Measurements from ENCODE around the gene ZNF627. TPM values are rescaled to one million over a fixed set of nuclear protein-coding genes. Genes with fewer than 3 reads are reported as not detected.
A peak's percentile ranks its signal among the peaks of the same experiment; 100 is the strongest.
"Not testable (repeated sequence)": the region's sequence is repeated elsewhere in the genome, so short reads cannot be mapped to it uniquely, and the experiment has no call there.

The ZNF627 gene
- polyA plus RNA-seq, 2 donors, result 2.5 to 3.0 TPM

DNA sequence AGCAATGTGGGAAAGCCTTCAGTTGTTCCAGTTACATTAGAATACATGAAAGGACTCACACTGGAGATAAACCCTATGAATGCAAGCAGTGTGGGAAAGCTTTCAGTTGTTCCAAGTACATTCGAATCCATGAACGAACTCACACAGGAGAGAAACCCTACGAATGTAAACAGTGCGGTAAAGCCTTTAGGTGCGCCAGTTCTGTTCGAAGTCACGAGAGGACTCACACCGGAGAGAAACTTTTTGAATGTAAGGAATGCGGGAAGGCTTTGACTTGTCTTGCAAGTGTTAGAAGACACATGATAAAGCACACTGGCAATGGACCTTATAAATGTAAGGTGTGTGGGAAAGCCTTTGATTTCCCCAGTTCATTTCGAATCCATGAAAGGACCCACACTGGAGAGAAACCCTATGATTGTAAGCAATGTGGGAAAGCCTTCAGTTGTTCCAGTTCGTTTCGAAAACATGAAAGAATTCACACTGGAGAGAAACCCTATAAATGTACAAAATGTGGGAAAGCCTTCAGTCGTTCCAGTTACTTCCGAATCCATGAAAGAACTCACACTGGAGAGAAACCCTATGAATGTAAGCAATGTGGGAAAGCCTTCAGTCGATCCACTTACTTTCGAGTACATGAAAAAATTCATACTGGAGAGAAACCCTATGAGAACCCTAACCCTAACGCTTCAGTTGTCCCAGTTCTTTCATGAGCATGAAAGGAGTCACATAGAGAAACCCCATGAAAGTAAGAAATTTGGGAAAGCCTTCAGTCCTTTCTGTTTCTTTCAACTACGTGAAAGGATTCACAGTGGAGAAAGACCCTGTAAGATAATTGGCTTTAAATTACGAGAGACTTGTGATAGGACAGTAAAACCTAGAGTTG lies 20.1 kb downstream of the ZNF627 start:
- 97 to 98% methylated on average over 19 of the region's 19 CpGs for WGBS, 2 donors
- H3K4me1 ChIP-seq (ENCODE audit: control insufficient read depth in 2 of 2, insufficient read depth in 2 of 2, low read length in 1 of 2), result no peaks in the 10 kb centered on the region
- H3K36me3 ChIP-seq (ENCODE audit: control insufficient read depth in 2 of 2, insufficient read depth in 2 of 2, low read length in 1 of 2), result peaks cover 13 to 18% of the 10 kb centered on the region in 2 donors
- no peak overlapping the region for H3K4me3 ChIP-seq (ENCODE audit: low read depth in 1 of 2, low read length in 2 of 2)
- no peak overlapping the region for H3K27ac ChIP-seq (ENCODE audit: low read depth in 2 of 2, low read length in 1 of 2)
- H3K9me3 ChIP-seq (ENCODE audit: control insufficient read depth in 2 of 2, insufficient read depth in 1 of 2, low read depth in 1 of 2, low read length in 1 of 2), result peaks cover 0 to 10% of the 10 kb centered on the region in 2 donors
- H3K27me3 ChIP-seq (ENCODE audit: control insufficient read depth in 1 of 2, insufficient read depth in 2 of 2, low read length in 2 of 2), result no peaks in the 10 kb centered on the region

DNA sequence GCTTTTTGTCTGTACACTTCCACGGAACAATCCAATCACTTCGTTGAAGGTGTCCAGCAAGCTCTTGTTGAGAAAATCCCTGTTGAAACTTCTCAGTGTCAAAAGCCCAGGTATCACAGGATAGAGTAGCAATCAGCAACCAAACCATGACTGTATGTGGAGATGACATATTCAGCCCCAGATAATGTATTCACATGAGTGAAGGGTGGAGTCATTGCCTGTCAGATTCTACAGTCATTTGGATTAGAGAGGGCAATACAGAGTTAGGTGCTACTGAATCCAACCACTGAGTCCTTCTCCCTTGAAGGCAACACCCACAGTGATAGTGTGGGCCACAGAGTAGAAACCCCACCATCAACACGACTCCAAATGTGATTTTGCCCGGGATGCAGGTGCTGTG lies 23.3 kb downstream of the ZNF627 start:
- WGBS, 2 donors, result 68 to 71% methylated on average over 4 of the region's 4 CpGs
- H3K9me3 ChIP-seq (ENCODE audit: control insufficient read depth in 2 of 2, insufficient read depth in 1 of 2, low read depth in 1 of 2, low read length in 1 of 2), result peaks cover 0 to 10% of the 10 kb centered on the region in 2 donors
- no peak overlapping the region for H3K4me3 ChIP-seq (ENCODE audit: low read depth in 1 of 2, low read length in 2 of 2)
- no peak overlapping the region for H3K27ac ChIP-seq (ENCODE audit: low read depth in 2 of 2, low read length in 1 of 2)
- no peaks in the 10 kb centered on the region for H3K27me3 ChIP-seq (ENCODE audit: control insufficient read depth in 1 of 2, insufficient read depth in 2 of 2, low read length in 2 of 2)
- H3K4me1 ChIP-seq (ENCODE audit: control insufficient read depth in 2 of 2, insufficient read depth in 2 of 2, low read length in 1 of 2), result no peaks in the 10 kb centered on the region
- peaks cover 13 to 18% of the 10 kb centered on the region in 2 donors for H3K36me3 ChIP-seq (ENCODE audit: control insufficient read depth in 2 of 2, insufficient read depth in 2 of 2, low read length in 1 of 2)

DNA sequence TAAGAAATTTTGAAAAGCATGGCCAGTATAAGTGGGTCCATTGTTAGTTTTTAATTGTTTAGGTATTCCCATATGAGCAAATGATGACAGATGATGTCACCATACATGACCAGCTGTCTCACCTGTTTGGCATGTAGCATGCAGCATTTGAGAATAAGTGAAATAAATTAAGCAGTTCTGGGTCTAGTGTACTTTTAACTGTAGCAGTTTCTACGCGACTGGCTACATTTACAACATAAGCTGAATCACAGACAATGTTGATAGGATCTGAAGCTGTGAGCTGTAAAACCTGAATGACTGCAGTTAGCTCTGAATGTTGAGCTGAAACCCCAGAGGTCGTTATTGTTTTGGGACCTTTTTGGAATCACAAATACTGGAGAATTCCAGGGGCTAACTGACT lies 25.1 kb downstream of the ZNF627 start:
- not testable (repeated sequence) for H3K36me3 ChIP-seq (ENCODE audit: control insufficient read depth in 2 of 2, insufficient read depth in 2 of 2, low read length in 1 of 2); H3K4me3 ChIP-seq (ENCODE audit: low read depth in 1 of 2, low read length in 2 of 2); H3K27ac ChIP-seq (ENCODE audit: low read depth in 2 of 2, low read length in 1 of 2); H3K4me1 ChIP-seq (ENCODE audit: control insufficient read depth in 2 of 2, insufficient read depth in 2 of 2, low read length in 1 of 2); H3K27me3 ChIP-seq (ENCODE audit: control insufficient read depth in 1 of 2, insufficient read depth in 2 of 2, low read length in 2 of 2); H3K9me3 ChIP-seq (ENCODE audit: control insufficient read depth in 2 of 2, insufficient read depth in 1 of 2, low read depth in 1 of 2, low read length in 1 of 2)
- 49 to 54% methylated on average over 3 of the region's 3 CpGs for WGBS, 2 donors

DNA sequence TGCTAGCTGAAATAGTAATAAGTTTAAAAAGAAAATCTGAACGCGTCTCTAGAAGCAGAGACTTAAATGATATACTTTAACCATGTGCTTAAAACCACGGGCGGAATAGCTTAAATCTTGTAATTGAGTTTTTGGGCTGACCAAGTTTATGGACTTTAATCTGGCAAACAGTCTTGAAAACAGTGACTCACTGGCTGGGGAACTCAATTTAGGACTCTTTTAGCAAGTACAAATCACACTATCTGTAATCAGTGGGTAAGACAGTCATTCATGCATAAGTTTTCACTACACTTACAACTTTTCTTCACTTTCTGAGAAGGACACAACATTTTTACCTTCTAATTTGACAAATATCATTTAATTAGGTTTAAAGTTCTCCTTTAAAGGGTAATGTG lies 26.8 kb downstream of the ZNF627 start:
- no peaks in the 10 kb centered on the region for H3K9me3 ChIP-seq (ENCODE audit: control insufficient read depth in 2 of 2, insufficient read depth in 1 of 2, low read depth in 1 of 2, low read length in 1 of 2)
- H3K4me3 ChIP-seq (ENCODE audit: low read depth in 1 of 2, low read length in 2 of 2), result no peak overlapping the region
- no peaks in the 10 kb centered on the region for H3K4me1 ChIP-seq (ENCODE audit: control insufficient read depth in 2 of 2, insufficient read depth in 2 of 2, low read length in 1 of 2)
- H3K36me3 ChIP-seq (ENCODE audit: control insufficient read depth in 2 of 2, insufficient read depth in 2 of 2, low read length in 1 of 2), result peaks cover 0 to 3% of the 10 kb centered on the region in 2 donors
- H3K27me3 ChIP-seq (ENCODE audit: control insufficient read depth in 1 of 2, insufficient read depth in 2 of 2, low read length in 2 of 2), result no peaks in the 10 kb centered on the region
- no peak overlapping the region for H3K27ac ChIP-seq (ENCODE audit: low read depth in 2 of 2, low read length in 1 of 2)
- 32 to 41% methylated on average over 4 of the region's 4 CpGs for WGBS, 2 donors

DNA sequence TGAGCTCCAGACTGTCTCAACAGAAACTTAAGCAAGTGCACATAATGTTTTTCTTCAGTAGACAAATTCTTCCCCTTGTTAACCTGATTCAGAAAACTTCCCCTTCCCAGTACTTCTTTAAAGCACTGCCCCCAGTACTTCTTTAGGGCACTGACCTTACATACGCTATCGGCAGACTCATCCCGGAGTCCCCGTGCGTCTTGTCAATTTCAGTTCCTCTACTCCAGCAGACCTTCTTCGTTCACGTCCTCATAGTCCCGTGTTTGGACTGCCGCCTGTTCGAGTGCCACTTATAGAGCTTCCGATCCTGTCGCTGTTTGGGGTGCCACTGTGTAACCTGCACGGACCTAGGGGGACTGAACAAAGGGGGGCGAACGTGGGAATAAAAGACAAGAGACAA lies 29.0 kb downstream of the ZNF627 start:
- Histone ChIP-seq H3K4me3 (ENCODE audit: low read depth in 1 of 2, low read length in 2 of 2) (no peak overlapping the region), H3K4me1 (ENCODE audit: control insufficient read depth in 2 of 2, insufficient read depth in 2 of 2, low read length in 1 of 2) (no peaks in the 10 kb centered on the region), H3K9me3 (ENCODE audit: control insufficient read depth in 2 of 2, insufficient read depth in 1 of 2, low read depth in 1 of 2, low read length in 1 of 2) (no peaks in the 10 kb centered on the region), H3K36me3 (ENCODE audit: control insufficient read depth in 2 of 2, insufficient read depth in 2 of 2, low read length in 1 of 2) (no peaks in the 10 kb centered on the region), H3K27me3 (ENCODE audit: control insufficient read depth in 1 of 2, insufficient read depth in 2 of 2, low read length in 2 of 2) (no peaks in the 10 kb centered on the region), H3K27ac (ENCODE audit: low read depth in 2 of 2, low read length in 1 of 2) (no peak overlapping the region)
- WGBS, 2 donors, result 83 to 85% methylated on average over 15 of the region's 15 CpGs

DNA sequence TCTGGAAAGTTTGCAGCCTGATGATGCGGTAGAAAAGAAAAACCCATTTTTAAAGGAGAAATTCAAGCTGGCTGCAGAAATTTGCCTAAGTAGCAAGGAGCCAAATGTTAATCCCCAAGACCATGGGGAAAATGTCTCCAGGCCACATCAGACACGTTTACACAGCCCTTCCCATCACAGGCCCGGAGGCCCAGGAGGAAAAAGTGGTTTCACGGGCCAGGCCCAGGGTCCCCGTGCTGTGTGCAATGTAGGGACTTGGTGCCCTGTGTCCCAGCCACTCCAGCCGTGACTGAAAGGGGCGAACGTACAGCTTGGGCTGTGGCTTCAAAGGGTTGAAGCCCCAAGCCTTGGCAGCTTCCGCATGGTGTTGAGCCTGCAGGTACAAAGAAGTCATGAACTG lies 35.9 kb downstream of the ZNF627 start:
- no peaks in the 10 kb centered on the region for H3K36me3 ChIP-seq (ENCODE audit: control insufficient read depth in 2 of 2, insufficient read depth in 2 of 2, low read length in 1 of 2)
- no peaks in the 10 kb centered on the region for H3K4me1 ChIP-seq (ENCODE audit: control insufficient read depth in 2 of 2, insufficient read depth in 2 of 2, low read length in 1 of 2)
- no peaks in the 10 kb centered on the region for H3K27me3 ChIP-seq (ENCODE audit: control insufficient read depth in 1 of 2, insufficient read depth in 2 of 2, low read length in 2 of 2)
- no peaks in the 10 kb centered on the region for H3K9me3 ChIP-seq (ENCODE audit: control insufficient read depth in 2 of 2, insufficient read depth in 1 of 2, low read depth in 1 of 2, low read length in 1 of 2)
- 79 to 81% methylated on average over 9 of the region's 9 CpGs for WGBS, 2 donors
- no peak overlapping the region for H3K27ac ChIP-seq (ENCODE audit: low read depth in 2 of 2, low read length in 1 of 2)
- H3K4me3 ChIP-seq (ENCODE audit: low read depth in 1 of 2, low read length in 2 of 2), result no peak overlapping the region

DNA sequence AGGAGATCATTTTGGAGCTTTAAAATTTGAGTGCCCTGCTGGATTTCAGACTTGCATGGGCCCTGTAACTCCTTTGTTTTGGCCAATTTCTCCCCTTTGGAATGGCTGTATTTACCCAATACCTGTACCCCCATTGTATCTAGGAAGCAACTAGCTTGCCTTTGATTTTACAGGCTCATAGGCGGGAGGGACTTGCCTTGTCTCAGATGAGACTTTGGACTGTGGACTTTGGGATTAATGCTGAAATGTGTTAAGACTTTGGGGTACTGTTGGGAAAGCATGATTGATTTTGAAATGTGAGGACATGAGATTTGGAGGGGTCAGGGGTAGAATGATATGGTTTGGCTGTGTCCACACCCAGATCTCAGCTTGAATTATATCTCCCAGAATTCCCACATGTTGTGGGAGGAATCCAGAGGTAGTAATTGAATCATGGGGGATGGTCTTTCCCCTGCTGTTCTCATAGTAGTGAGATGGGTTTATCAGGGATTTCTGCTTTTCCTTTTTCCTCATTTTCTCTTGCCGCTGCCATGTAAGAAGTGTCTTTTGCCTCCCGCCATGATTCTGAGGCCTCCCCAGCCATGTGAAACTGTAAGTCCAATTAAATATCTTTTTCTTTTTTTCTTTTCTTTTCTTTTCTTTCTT lies 36.9 kb downstream of the ZNF627 start:
- H3K27ac ChIP-seq (ENCODE audit: low read depth in 2 of 2, low read length in 1 of 2); H3K27me3 ChIP-seq (ENCODE audit: control insufficient read depth in 1 of 2, insufficient read depth in 2 of 2, low read length in 2 of 2); H3K4me3 ChIP-seq (ENCODE audit: low read depth in 1 of 2, low read length in 2 of 2); H3K4me1 ChIP-seq (ENCODE audit: control insufficient read depth in 2 of 2, insufficient read depth in 2 of 2, low read length in 1 of 2); H3K9me3 ChIP-seq (ENCODE audit: control insufficient read depth in 2 of 2, insufficient read depth in 1 of 2, low read depth in 1 of 2, low read length in 1 of 2); H3K36me3 ChIP-seq (ENCODE audit: control insufficient read depth in 2 of 2, insufficient read depth in 2 of 2, low read length in 1 of 2): not testable (repeated sequence)
- whole genome bisulfite sequencing, 2 donors, result 76 to 82% methylated on average over 3 of the region's 3 CpGs

DNA sequence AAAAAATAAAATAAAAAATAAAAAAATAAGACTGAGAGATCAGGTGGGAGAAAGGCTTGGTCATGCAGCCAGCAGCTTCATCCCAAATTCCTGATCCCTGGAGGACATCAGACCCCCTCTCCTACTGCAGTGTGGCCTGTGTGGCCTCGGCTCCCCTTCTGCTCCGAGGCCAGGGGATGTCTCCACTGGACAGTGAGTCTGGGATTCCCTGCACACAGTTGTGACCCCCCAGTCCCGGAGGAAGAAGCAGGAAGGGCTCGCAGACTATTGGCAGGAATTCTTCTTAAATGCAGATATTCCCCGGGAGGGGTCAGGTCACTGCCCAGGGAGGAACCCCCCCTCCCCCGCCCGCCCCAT lies 41.9 kb downstream of the ZNF627 start:
- WGBS, 2 donors, result 3 to 4% methylated on average over 7 of the region's 7 CpGs
- peak overlapping the region in 1 of 2 donors; percentile 67 for H3K4me3 ChIP-seq (ENCODE audit: low read depth in 1 of 2, low read length in 2 of 2)
- H3K9me3 ChIP-seq (ENCODE audit: control insufficient read depth in 2 of 2, insufficient read depth in 1 of 2, low read depth in 1 of 2, low read length in 1 of 2), result no peaks in the 10 kb centered on the region
- H3K27ac ChIP-seq (ENCODE audit: low read depth in 2 of 2, low read length in 1 of 2), result no peak overlapping the region
- no peaks in the 10 kb centered on the region for H3K36me3 ChIP-seq (ENCODE audit: control insufficient read depth in 2 of 2, insufficient read depth in 2 of 2, low read length in 1 of 2)
- no peaks in the 10 kb centered on the region for H3K4me1 ChIP-seq (ENCODE audit: control insufficient read depth in 2 of 2, insufficient read depth in 2 of 2, low read length in 1 of 2)
- H3K27me3 ChIP-seq (ENCODE audit: control insufficient read depth in 1 of 2, insufficient read depth in 2 of 2, low read length in 2 of 2), result no peaks in the 10 kb centered on the region

DNA sequence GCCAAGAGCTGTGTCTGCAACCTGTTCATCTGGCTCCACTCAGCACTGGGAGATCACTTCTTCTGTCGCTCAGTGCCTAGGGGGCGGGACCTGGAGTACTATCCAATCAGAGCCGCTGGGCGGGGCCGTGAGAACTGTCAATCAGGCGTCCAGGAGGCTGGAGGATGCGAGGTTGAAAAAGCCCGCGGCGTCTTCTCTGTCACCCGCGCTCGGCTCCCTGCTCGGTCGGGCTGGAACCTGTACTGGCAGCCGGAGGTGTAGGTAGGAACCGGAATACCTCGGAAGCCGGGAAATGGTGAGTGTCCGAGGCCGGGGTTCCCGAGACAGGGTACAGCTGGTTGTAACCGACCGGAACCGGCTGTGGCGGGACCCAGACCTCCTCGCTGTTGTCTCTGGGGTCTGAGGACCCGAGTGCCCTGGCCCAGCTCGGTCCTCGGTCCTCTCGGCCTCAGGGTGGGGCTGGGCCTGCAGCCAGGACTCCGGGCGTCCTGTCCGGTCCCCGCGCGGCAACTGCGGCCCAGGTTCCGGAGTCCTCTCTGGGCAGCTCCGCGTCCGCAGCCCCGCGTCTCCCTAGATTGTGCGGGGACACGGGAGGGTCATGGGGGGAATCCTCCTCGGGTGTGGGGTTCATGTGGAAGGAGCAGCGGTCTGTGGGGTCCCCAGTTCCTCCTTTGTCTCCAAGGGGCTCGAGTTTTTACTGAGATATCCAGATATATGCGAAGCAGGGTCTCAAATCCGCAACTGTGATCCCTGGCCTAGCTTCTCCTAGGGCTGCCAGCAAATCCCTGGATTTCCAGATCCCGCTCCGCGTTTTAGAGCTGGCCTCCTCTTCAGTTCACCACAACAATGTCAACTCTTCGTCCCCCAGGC lies 42.6 kb downstream of the ZNF627 start:
- H3K27ac ChIP-seq (ENCODE audit: low read depth in 2 of 2, low read length in 1 of 2), result peak overlapping the region; percentile 22 to 38
- H3K36me3 ChIP-seq (ENCODE audit: control insufficient read depth in 2 of 2, insufficient read depth in 2 of 2, low read length in 1 of 2), result no peaks in the 10 kb centered on the region
- no peaks in the 10 kb centered on the region for H3K9me3 ChIP-seq (ENCODE audit: control insufficient read depth in 2 of 2, insufficient read depth in 1 of 2, low read depth in 1 of 2, low read length in 1 of 2)
- peak overlapping the region; percentile 67 for H3K4me3 ChIP-seq (ENCODE audit: low read depth in 1 of 2, low read length in 2 of 2)
- H3K4me1 ChIP-seq (ENCODE audit: control insufficient read depth in 2 of 2, insufficient read depth in 2 of 2, low read length in 1 of 2), result no peaks in the 10 kb centered on the region
- no peaks in the 10 kb centered on the region for H3K27me3 ChIP-seq (ENCODE audit: control insufficient read depth in 1 of 2, insufficient read depth in 2 of 2, low read length in 2 of 2)
- WGBS, 2 donors, result 2% methylated on average over 55 of the region's 55 CpGs

Data from esophagus (tissue), 2 donors.